MM.1S (cell line): ENCODE measurements around the gene SLC17A9.

ENCODE experiments used
- DNase-seq: peaks from one replicate; pipeline ENCODE4 v3.0.0-alpha.2; 2015
- H2AFZ ChIP-seq: fragments of 300-600 bp; sonication (generic); 2 replicates; pipeline ENCODE4 v1.6.0; 2016; ENCODE audit warnings: antibody characterized with exemption, low read length
- H3F3A ChIP-seq: fragments of 300-600 bp; sonication (generic); 2 replicates; pipeline ENCODE4 v1.6.1; 2016; ENCODE audit warnings: mild to moderate bottlenecking, antibody characterized with exemption, low read length, moderate library complexity, mixed read lengths; ENCODE audit not compliant: insufficient read depth
- H3K27ac ChIP-seq: fragments of 300-600 bp; sonication (generic); 2 replicates; pipeline ENCODE4 v1.5.1; 2016; ENCODE audit warnings: mild to moderate bottlenecking, low read length
- H3K27me3 ChIP-seq: fragments of 300-600 bp; sonication (generic); replicated peaks from 2 replicates; pipeline ENCODE4 v1.6.0; 2016; ENCODE audit warnings: low read length; ENCODE audit not compliant: insufficient read depth
- H3K36me3 ChIP-seq: fragments of 300-600 bp; sonication (generic); replicated peaks from 2 replicates; pipeline ENCODE4 v1.6.1; 2016; ENCODE audit warnings: mild to moderate bottlenecking, low read length, mixed read lengths; ENCODE audit not compliant: insufficient read depth
- H3K4me1 ChIP-seq: fragments of 300-600 bp; sonication (generic); 2 replicates; pipeline ENCODE4 v1.6.1; 2016; ENCODE audit warnings: low read length, mixed read lengths
- H3K4me2 ChIP-seq: fragments of 300-600 bp; sonication (generic); 2 replicates; pipeline ENCODE4 v1.6.0; 2016; ENCODE audit warnings: low read depth, low read length
- H3K4me3 ChIP-seq: fragments of 300-600 bp; sonication (generic); 2 replicates; pipeline ENCODE4 v1.5.1; 2016; ENCODE audit warnings: low read length, mixed read lengths
- H3K79me2 ChIP-seq: fragments of 300-600 bp; sonication (generic); 2 replicates; pipeline ENCODE4 v1.6.1; 2016; ENCODE audit warnings: mixed run types, low read length, mixed read lengths
- H3K9ac ChIP-seq: fragments of 300-600 bp; sonication (generic); 2 replicates; pipeline ENCODE4 v1.6.1; 2016; ENCODE audit warnings: low read length, mixed read lengths
- H3K9me2 ChIP-seq: fragments of 300-600 bp; sonication (generic); replicated peaks from 2 replicates; pipeline ENCODE4 v1.6.1; 2016; ENCODE audit warnings: mild to moderate bottlenecking, low read length, mixed read lengths; ENCODE audit not compliant: insufficient read depth
- H3K9me3 ChIP-seq: fragments of 300-600 bp; sonication (generic); replicated peaks from 2 replicates; pipeline ENCODE4 v1.6.1; 2016; ENCODE audit warnings: mild to moderate bottlenecking, low read length, mixed read lengths; ENCODE audit not compliant: insufficient read depth
- H4K20me1 ChIP-seq: fragments of 300-600 bp; sonication (generic); 2 replicates; pipeline ENCODE4 v1.6.1; 2016; ENCODE audit warnings: mild to moderate bottlenecking, low read length, moderate library complexity, mixed read lengths; ENCODE audit not compliant: insufficient read depth
- EZH2 ChIP-seq: fragments of 300-600 bp; sonication (generic); optimal IDR thresholded peaks from 2 replicates; pipeline ENCODE3; 2017; ENCODE audit warnings: low read depth, mild to moderate bottlenecking, antibody characterized with exemption, low read length, mixed read lengths
- EZH2phosphoT487 ChIP-seq: fragments of 300-600 bp; sonication (generic); IDR thresholded peaks from 2 replicates; pipeline ENCODE4 v1.6.1; 2018; ENCODE audit warnings: antibody characterized with exemption, low read length
- TF ChIP-seq, protein P1 (sequence below): fragments of 300-600 bp; sonication (generic); IDR thresholded peaks from 2 replicates; pipeline ENCODE4 v1.5.1; 2016; ENCODE audit warnings: antibody characterized with exemption, low read length, mixed read lengths

Gene SLC17A9

GRCh38 chr20:62933966-62934365 is 18.5 kb upstream of the SLC17A9 start:
- Histone ChIP-seq H3K36me3 (no peaks in the 10 kb centered on the region; the same call in 1 of the 2 replicates), H3K27me3 (no peaks in the 10 kb centered on the region), H2AFZ (no peak overlapping the region), H3K9me3 (no peaks in the 10 kb centered on the region), H3K27ac (no peak overlapping the region), H3K9ac (no peak overlapping the region), H3K4me2 (no peak overlapping the region), H3K4me3 (no peak overlapping the region), H4K20me1 (peaks cover 15% of the 10 kb centered on the region; the same call in 1 of the 2 replicates), H3K9me2 (no peaks in the 10 kb centered on the region), H3K79me2 (peaks cover 94% of the 10 kb centered on the region), H3K4me1 (peaks cover 9% of the 10 kb centered on the region; the same call in 1 of the 2 replicates), H3F3A (peaks cover 7% of the 10 kb centered on the region)
- TF ChIP-seq, protein P1, sequence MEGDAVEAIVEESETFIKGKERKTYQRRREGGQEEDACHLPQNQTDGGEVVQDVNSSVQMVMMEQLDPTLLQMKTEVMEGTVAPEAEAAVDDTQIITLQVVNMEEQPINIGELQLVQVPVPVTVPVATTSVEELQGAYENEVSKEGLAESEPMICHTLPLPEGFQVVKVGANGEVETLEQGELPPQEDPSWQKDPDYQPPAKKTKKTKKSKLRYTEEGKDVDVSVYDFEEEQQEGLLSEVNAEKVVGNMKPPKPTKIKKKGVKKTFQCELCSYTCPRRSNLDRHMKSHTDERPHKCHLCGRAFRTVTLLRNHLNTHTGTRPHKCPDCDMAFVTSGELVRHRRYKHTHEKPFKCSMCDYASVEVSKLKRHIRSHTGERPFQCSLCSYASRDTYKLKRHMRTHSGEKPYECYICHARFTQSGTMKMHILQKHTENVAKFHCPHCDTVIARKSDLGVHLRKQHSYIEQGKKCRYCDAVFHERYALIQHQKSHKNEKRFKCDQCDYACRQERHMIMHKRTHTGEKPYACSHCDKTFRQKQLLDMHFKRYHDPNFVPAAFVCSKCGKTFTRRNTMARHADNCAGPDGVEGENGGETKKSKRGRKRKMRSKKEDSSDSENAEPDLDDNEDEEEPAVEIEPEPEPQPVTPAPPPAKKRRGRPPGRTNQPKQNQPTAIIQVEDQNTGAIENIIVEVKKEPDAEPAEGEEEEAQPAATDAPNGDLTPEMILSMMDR: no peak
- TF ChIP-seq EZH2phosphoT487 (no peak), EZH2 (no peak)
- DNase-seq: no peak

DNA sequence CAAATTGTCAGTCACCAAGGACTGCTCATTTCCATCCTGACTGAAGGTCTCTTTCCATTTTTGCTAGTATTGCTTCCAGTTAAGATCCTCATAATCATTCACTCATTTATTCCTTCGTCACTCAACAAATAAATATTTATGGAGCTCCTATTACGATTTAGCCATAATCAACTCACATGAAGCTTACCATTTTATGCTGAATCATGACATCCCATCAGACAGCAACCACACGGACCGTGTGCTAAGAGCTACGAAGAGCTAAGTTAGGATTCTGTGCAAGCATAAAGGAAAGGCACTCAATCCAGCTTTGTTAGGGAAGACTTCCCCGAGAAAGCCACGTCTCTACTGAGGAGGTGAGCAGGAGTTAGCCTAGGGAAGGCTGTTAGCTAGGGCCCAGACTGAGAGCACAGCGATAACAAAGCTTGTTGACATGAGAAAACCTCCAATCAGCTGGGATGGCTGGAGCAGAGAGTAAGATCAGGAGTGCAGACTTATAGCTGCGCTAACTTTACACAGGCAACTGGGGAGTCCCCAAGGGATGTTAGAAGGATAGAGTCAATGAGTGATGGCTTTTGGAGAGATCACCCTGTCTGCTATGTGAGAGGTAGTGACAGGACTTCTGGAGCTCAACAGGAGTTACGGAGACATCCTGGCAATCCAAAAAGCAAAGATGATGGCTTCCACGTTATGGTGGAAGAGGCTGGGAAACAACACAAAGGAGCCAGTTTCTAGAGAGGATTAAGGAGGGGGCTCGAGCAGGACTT is 17.1 kb upstream of the SLC17A9 start:
- Histone ChIP-seq H3K36me3 (no peaks in the 10 kb centered on the region; the same call in 1 of the 2 replicates), H2AFZ (no peak overlapping the region), H3K4me1 (peaks cover 18% of the 10 kb centered on the region), H3K79me2 (peaks cover 94% of the 10 kb centered on the region), H4K20me1 (peaks cover 11% of the 10 kb centered on the region; the same call in 1 of the 2 replicates), H3K9me2 (no peaks in the 10 kb centered on the region), H3K9me3 (no peaks in the 10 kb centered on the region), H3K4me2 (no peak overlapping the region), H3K27ac (no peak overlapping the region), H3K27me3 (no peaks in the 10 kb centered on the region), H3F3A (peaks cover 8% of the 10 kb centered on the region), H3K4me3 (no peak overlapping the region), H3K9ac (no peak overlapping the region)
- TF ChIP-seq EZH2 (no peak), EZH2phosphoT487 (no peak)
- TF ChIP-seq, protein P1: no peak
- DNase-seq: no peak

DNA sequence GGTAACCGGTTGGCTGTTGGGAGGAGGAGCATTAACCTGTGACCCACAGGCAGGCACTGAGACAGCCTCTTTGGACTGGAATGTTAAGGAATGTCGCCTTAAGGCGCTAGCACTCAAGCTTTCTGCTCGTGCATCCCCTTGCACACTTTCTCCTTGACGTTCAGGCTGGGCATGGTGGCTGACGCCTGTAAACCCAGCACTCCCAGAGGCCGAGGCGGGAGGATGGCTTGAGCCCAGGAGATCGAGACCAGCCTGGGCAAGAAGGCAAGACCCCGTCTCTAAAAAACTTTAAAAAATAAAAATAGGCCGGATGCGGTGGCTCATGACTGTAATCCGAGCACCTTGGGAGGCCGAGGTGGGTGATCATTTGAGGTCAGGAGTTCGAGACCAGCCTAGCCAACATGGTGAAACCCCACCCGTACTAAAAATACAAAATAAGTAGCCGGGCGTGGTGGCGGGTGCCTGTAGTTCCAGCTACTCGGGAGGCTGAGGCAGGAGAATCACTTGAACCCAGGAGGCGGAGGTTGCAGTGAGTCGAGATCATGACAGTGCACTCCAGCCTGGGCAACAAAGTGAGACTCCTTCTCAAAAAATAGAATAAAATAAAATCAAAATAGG is 16.4 kb upstream of the SLC17A9 start:
- Histone ChIP-seq H3K79me2 (peaks cover 94% of the 10 kb centered on the region), H3K4me3 (no peak overlapping the region; the same call in 1 of the 2 replicates), H2AFZ (no peak overlapping the region), H4K20me1 (peaks cover 11% of the 10 kb centered on the region; the same call in 1 of the 2 replicates), H3K9me3 (no peaks in the 10 kb centered on the region), H3K9ac (no peak overlapping the region), H3K36me3 (no peaks in the 10 kb centered on the region; the same call in 1 of the 2 replicates), H3K9me2 (no peaks in the 10 kb centered on the region), H3K4me2 (peak overlapping the region; percentile 85; the same call in 1 of the 2 replicates), H3K27me3 (no peaks in the 10 kb centered on the region), H3F3A (peaks cover 8% of the 10 kb centered on the region), H3K27ac (no peak overlapping the region), H3K4me1 (peaks cover 18% of the 10 kb centered on the region)
- DNase-seq: no peak
- TF ChIP-seq EZH2 (no peak), EZH2phosphoT487 (no peak)
- TF ChIP-seq, protein P1: no peak
